HEK293 (cell line): ENCODE results near the gene ETHE1.
A peak's percentile ranks its signal among the peaks of the same experiment; 100 is the strongest.

Experiments used
- CTCF ChIP-seq: fragments of 450-650 bp; formaldehyde crosslinking; IDR thresholded peaks from 2 replicates; pipeline ENCODE4 v1.5.1; 2016; ENCODE audit warnings: missing biosample characterization, missing genetic modification characterization
- ZNF121 ChIP-seq: fragments of 450-650 bp; formaldehyde crosslinking; IDR thresholded peaks from 2 replicates; pipeline ENCODE4 v1.5.1; 2016; ENCODE audit warnings: missing biosample characterization, missing genetic modification characterization
- ZSCAN30 ChIP-seq: fragments of 450-650 bp; IDR thresholded peaks from 2 replicates; pipeline ENCODE4 v1.5.1; 2018; ENCODE audit warnings: missing biosample characterization, mild to moderate bottlenecking, missing genetic modification characterization, moderate library complexity

GRCh38 chr19:43504426-43505185, 22.4 kb downstream of the ETHE1 start, which contains the start of gene PHLDB3:
- TF ChIP-seq CTCF (tag by site-specific recombination) (peak; percentile 2; the same call in 1 of the 2 replicates), ZNF121 (tag by site-specific recombination) (no peak), ZSCAN30 (0 out of 2 replicates have a peak, but pooled peaks have one; percentile 10)
